Chondrocyte (in vitro differentiated cells): ENCODE data around the gene TMEM86B. TPM values are rescaled to one million over a fixed set of nuclear protein-coding genes. Genes with fewer than 3 reads are reported as not detected.

ENCODE experiments used
- DNase-seq: peaks from one replicate; pipeline ENCODE4 v3.0.0; 2021; ENCODE audit warnings: mixed read lengths, low spot score
- H3K27ac Mint-ChIP-seq: one replicate; pipeline ENCODE4 v1.8.0; 2021; ENCODE audit warnings: mild to moderate bottlenecking, moderate library complexity, mixed read lengths; ENCODE audit not compliant: unreplicated experiment
- H3K27me3 Mint-ChIP-seq: 2 replicates; pipeline ENCODE4 v1.8.0; 2021; ENCODE audit warnings: low read depth, mixed read lengths
- H3K36me3 Mint-ChIP-seq: 2 replicates; pipeline ENCODE4 v1.8.0; 2021; ENCODE audit warnings: low read depth, mixed read lengths
- H3K4me1 Mint-ChIP-seq: 2 replicates; pipeline ENCODE4 v1.8.0; 2021; ENCODE audit warnings: low read depth, mild to moderate bottlenecking, mixed read lengths
- H3K4me3 Mint-ChIP-seq: one replicate; pipeline ENCODE4 v1.8.0; 2021; ENCODE audit warnings: mild to moderate bottlenecking, moderate library complexity, mixed read lengths; ENCODE audit not compliant: unreplicated experiment
- H3K9me3 Mint-ChIP-seq: 2 replicates; pipeline ENCODE4 v1.8.0; 2021; ENCODE audit warnings: low read depth, mixed read lengths
- total RNA-seq: library from RNA; stranded (reverse); gene quantifications from 3 replicates; pipeline ENCODE4 v1.2.1, GENCODE V29; 2021
- TF ChIP-seq, protein P1 (sequence below): fragments of 200-600 bp; sonication (generic); IDR thresholded peaks from 2 replicates; pipeline ENCODE4 v1.5.0; 2021; ENCODE audit warnings: antibody characterized with exemption, mild to moderate bottlenecking, moderate library complexity

TMEM86B gene
- total RNA-seq, 1 donor from 2014 or later, result 1.5 TPM

DNA sequence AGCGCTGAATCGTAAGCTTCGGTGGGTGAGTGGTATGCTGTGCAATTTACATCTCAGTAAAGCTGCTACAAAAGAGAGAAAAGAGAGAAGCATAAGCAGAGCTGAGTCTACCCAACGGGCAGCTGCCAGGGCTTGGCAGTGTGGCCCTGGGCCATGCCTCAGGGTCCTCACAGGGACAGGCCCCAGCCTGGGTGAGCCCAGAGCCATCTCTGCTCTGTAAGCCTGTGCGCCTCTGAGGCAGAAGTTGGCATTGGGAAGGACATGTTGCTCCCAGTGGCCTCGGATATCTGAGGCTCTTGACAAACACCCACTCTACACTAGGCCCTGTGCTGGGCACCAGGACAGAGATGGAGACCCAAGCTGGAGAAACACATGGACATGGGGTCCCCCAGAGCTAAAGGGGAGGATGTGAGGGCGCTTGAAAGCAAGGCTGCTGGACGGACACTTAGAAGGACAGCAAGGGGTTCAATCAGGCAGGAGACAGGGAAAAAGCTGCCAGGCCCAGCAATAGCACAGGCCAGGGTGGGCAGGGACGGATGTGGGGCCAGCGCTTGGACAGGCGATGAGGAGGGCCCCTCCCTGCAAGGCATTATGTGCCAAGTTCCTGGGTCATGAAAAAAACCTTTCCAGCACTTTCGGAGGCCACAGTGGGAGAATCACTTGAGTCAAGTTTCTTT is 15.6 kb upstream of the TMEM86B start:
- H3K27me3 Mint-ChIP-seq, result no peaks in the 10 kb centered on the region
- H3K4me1 Mint-ChIP-seq, result peaks cover 15% of the 10 kb centered on the region
- DNase-seq, result no peak
- no peaks in the 10 kb centered on the region for H3K9me3 Mint-ChIP-seq
- no peak overlapping the region for H3K4me3 Mint-ChIP-seq
- H3K36me3 Mint-ChIP-seq, result peaks cover 16% of the 10 kb centered on the region
- TF ChIP-seq, protein P1, sequence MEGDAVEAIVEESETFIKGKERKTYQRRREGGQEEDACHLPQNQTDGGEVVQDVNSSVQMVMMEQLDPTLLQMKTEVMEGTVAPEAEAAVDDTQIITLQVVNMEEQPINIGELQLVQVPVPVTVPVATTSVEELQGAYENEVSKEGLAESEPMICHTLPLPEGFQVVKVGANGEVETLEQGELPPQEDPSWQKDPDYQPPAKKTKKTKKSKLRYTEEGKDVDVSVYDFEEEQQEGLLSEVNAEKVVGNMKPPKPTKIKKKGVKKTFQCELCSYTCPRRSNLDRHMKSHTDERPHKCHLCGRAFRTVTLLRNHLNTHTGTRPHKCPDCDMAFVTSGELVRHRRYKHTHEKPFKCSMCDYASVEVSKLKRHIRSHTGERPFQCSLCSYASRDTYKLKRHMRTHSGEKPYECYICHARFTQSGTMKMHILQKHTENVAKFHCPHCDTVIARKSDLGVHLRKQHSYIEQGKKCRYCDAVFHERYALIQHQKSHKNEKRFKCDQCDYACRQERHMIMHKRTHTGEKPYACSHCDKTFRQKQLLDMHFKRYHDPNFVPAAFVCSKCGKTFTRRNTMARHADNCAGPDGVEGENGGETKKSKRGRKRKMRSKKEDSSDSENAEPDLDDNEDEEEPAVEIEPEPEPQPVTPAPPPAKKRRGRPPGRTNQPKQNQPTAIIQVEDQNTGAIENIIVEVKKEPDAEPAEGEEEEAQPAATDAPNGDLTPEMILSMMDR, result no peak
- H3K27ac Mint-ChIP-seq, result no peak overlapping the region

DNA sequence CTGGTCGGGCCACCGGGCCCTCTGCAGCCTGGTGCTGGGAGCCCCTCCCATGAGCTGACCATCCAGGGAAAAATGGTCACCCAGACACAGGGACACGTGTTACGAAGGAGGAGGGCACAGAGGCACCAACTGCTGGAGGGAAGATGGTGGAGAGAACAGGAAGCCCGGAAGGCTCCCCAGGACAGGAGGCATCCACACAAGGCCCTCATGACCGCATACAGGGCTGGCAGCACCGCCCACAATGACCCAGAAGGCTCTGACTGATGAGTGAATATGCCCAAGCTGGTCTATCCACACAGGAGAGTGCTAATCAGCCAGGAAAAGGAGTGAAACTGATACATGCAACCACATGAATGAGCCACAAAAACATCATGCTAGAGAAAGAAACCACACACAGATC is 14.0 kb upstream of the TMEM86B start:
- no peaks in the 10 kb centered on the region for H3K27me3 Mint-ChIP-seq

DNA sequence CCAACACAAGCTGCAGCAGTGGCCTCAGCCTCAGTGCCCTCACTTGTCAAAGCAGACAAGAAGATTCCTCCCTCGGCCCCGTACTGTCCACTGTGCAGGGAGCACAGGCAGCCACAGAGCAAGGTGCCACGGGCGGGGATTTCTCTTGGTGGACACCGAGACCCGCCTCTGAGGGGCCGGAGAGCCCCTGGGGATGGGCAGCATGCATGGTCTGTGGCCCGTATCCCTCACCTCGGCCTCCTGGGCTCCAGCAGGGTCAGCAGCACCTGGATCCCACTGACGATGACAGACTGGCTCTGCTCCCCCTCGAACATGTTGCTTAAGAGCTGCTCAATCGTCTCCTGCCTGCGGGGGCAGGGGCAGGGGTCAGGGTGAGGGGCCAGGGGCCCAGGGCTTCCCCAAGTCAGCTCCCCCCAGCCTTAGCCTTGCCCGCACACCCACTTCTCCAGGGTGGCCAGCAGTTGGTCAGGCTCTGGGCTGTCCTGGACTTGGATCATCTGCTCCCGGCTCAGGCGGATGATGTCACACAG is 13.4 kb upstream of the TMEM86B start:
- no peaks in the 10 kb centered on the region for H3K27me3 Mint-ChIP-seq

More for the DNA sequence above, 14.0 kb upstream of the TMEM86B start:
- Mint-ChIP-seq H3K4me3 (no peak overlapping the region), H3K27ac (no peak overlapping the region), H3K4me1 (peaks cover 1% of the 10 kb centered on the region), H3K9me3 (no peaks in the 10 kb centered on the region), H3K36me3 (peaks cover 23% of the 10 kb centered on the region)
- TF ChIP-seq, protein P1, result no peak
- DNase-seq, result peak; percentile 60

DNA sequence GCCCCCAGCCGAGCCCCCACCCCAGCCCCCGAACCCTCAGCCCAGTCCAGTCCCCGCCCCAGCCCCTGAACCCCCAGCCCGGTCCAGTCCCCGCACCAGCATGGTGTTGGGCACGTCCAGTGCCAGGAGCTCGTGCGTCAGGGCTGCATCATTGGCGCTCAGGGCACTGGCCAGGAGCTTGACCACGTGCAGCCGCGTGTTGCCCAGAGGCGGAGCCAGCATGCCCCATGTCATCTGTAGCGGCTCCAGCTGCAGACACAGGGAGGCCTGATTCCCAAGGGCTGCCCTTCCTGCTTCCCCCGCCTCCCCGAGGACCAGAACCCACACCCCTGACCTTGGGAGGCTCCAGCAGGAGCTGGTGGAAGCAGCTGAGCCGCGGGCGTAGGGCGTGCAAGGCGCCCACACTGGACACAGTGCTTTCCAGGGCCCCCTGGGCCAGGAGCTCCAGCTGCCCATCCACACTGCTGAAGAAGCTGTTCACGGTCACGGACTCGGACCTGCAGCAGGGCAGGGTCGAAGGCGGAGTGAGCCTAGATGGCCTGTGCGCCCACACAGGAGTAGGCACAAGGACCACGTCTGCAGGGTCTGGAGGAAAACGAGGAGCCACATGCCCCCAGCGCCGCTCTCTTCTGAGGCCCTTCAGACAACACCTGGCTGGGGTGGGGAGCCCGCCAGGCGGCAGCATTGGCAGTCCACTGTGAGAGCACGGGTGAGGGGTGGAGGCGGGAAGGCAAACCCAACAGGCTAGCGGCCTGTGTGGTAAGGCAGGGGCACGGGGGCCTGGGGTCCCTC is 12.8 kb upstream of the TMEM86B start:
- H3K9me3 Mint-ChIP-seq, result no peaks in the 10 kb centered on the region
- TF ChIP-seq, protein P1, result no peak
- H3K36me3 Mint-ChIP-seq, result peaks cover 32% of the 10 kb centered on the region
- no peak overlapping the region for H3K4me3 Mint-ChIP-seq
- H3K27ac Mint-ChIP-seq, result no peak overlapping the region
- H3K27me3 Mint-ChIP-seq, result no peaks in the 10 kb centered on the region
- peak; percentile 90 for DNase-seq
- no peaks in the 10 kb centered on the region for H3K4me1 Mint-ChIP-seq

More for the DNA sequence above, 13.4 kb upstream of the TMEM86B start:
- DNase-seq, result peak; percentile 80
- H3K27ac Mint-ChIP-seq, result no peak overlapping the region
- no peak overlapping the region for H3K4me3 Mint-ChIP-seq
- H3K36me3 Mint-ChIP-seq, result peaks cover 28% of the 10 kb centered on the region
- TF ChIP-seq, protein P1, result no peak
- H3K9me3 Mint-ChIP-seq, result no peaks in the 10 kb centered on the region
- H3K4me1 Mint-ChIP-seq, result no peaks in the 10 kb centered on the region

DNA sequence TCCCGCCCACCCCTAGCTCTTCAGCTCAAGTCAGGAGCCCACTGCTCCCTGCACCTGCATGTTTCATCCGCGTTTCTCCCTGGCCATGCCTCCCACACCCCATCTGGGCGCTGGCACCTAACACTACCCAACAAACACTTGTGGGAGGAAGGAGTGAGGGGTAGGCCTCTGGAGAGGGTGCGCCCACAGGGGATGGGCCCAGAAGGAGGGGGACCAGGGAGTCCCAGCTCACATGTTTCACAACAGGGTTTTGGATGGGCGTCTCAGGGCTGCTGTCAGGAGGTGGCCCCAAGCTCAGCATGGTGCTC is 12.1 kb upstream of the TMEM86B start:
- no peak for DNase-seq
- H3K36me3 Mint-ChIP-seq, result peaks cover 35% of the 10 kb centered on the region
- no peaks in the 10 kb centered on the region for H3K4me1 Mint-ChIP-seq

More for the DNA sequence above, 12.1 kb upstream of the TMEM86B start:
- no peak overlapping the region for H3K27ac Mint-ChIP-seq
- H3K9me3 Mint-ChIP-seq, result no peaks in the 10 kb centered on the region
- no peak overlapping the region for H3K4me3 Mint-ChIP-seq
- TF ChIP-seq, protein P1, result no peak
- no peaks in the 10 kb centered on the region for H3K27me3 Mint-ChIP-seq
